Neuronal stem cell (in vitro differentiated cells): ENCODE measurements around the gene KIAA1328.

ENCODE experiments used
- DNase-seq: peaks from one replicate; pipeline ENCODE4 v3.0.0-alpha.2; 2013; ENCODE audit warnings: low spot score
- H2AFZ ChIP-seq: one replicate; pipeline ENCODE4 v1.6.1; 2013; ENCODE audit warnings: mild to moderate bottlenecking, low read length, inconsistent platforms
- H2AK5ac ChIP-seq: 2 replicates; pipeline ENCODE4 v1.6.1; 2013; ENCODE audit warnings: low read depth, mild to moderate bottlenecking, inconsistent platforms, low read length, moderate library complexity, mixed read lengths
- H2BK120ac ChIP-seq: 2 replicates; pipeline ENCODE4 v1.6.1; 2013; ENCODE audit warnings: low read depth, mild to moderate bottlenecking, inconsistent platforms, low read length, moderate library complexity, mixed read lengths
- H2BK12ac ChIP-seq: one replicate; pipeline ENCODE4 v1.6.1; 2013; ENCODE audit warnings: low read length, inconsistent platforms
- H2BK15ac ChIP-seq: 2 replicates; pipeline ENCODE4 v1.6.1; 2013; ENCODE audit warnings: mild to moderate bottlenecking, low read length, inconsistent platforms, mixed read lengths
- H2BK5ac ChIP-seq: one replicate; pipeline ENCODE4 v1.6.1; 2013; ENCODE audit warnings: inconsistent platforms, mild to moderate bottlenecking, low read length, moderate library complexity
- H3K14ac ChIP-seq: one replicate; pipeline ENCODE4 v1.6.1; 2013; ENCODE audit warnings: low read length, inconsistent platforms
- H3K18ac ChIP-seq: 2 replicates; pipeline ENCODE4 v1.6.1; 2013; ENCODE audit warnings: low read length, inconsistent platforms
- H3K23ac ChIP-seq: 2 replicates; pipeline ENCODE4 v1.6.1; 2013; ENCODE audit warnings: low read depth, mild to moderate bottlenecking, mixed read lengths, low read length, inconsistent platforms; ENCODE audit not compliant: poor library complexity
- H3K27ac ChIP-seq: replicated peaks from 3 replicates; pipeline ENCODE4 v1.5.1; 2013; ENCODE audit warnings: low read length, inconsistent platforms
- H3K27me3 ChIP-seq, 3 experiments: 2 replicates each; pipeline ENCODE4 v1.6.1; 2013; ENCODE audit warnings: low read length in 3 of 3, mild to moderate bottlenecking in 2 of 3, inconsistent platforms in 1 of 3, low read depth in 1 of 3, mixed read lengths in 1 of 3, moderate library complexity in 1 of 3; ENCODE audit not compliant: control insufficient read depth in 3 of 3, insufficient read depth in 3 of 3
- H3K36me3 ChIP-seq, 2 donors: replicated peaks in 1 of 2; 2 replicates each; pipeline ENCODE4 v1.6.1; 2013; ENCODE audit warnings: low read length in 2 of 2; ENCODE audit not compliant: control insufficient read depth in 2 of 2, insufficient read depth in 2 of 2
- H3K4ac ChIP-seq: 2 replicates; pipeline ENCODE4 v1.6.1; 2013; ENCODE audit warnings: inconsistent platforms, mild to moderate bottlenecking, low read length, moderate library complexity
- H3K4me1 ChIP-seq, 2 donors: 1 replicate in 1 of 2; 2 replicates in 1 of 2; pipeline ENCODE4 v1.6.1; 2013; ENCODE audit warnings: low read length in 2 of 2, low read depth in 1 of 2; ENCODE audit not compliant: control insufficient read depth in 2 of 2, insufficient read depth in 1 of 2
- H3K4me2 ChIP-seq: one replicate; pipeline ENCODE4 v1.6.1; 2013; ENCODE audit warnings: mild to moderate bottlenecking, low read length, inconsistent platforms; ENCODE audit not compliant: insufficient read depth, poor library complexity, severe bottlenecking
- H3K4me3 ChIP-seq, 2 donors: 2 replicates each; pipeline ENCODE4 v1.5.1; 2013; ENCODE audit warnings: low read length in 2 of 2, mild to moderate bottlenecking in 2 of 2, inconsistent platforms in 1 of 2, moderate library complexity in 1 of 2
- H3K79me1 ChIP-seq: one replicate; pipeline ENCODE4 v1.6.1; 2013; ENCODE audit warnings: low read depth, mild to moderate bottlenecking, inconsistent platforms, low read length, moderate library complexity
- H3K9ac ChIP-seq: one replicate; pipeline ENCODE4 v1.6.1; 2013; ENCODE audit warnings: mild to moderate bottlenecking, low read depth, low read length, inconsistent platforms; ENCODE audit not compliant: poor library complexity
- H3K9me3 ChIP-seq, 2 donors: replicated peaks in 1 of 2; 2 replicates each; pipeline versions ENCODE3 to v1.6.1; 2013; ENCODE audit warnings: low read length in 2 of 2, mild to moderate bottlenecking in 2 of 2, inconsistent platforms in 1 of 2, low read depth in 1 of 2, mixed read lengths in 1 of 2, moderate library complexity in 1 of 2; ENCODE audit not compliant: control insufficient read depth in 2 of 2, insufficient read depth in 1 of 2
- H4K8ac ChIP-seq: one replicate; pipeline ENCODE4 v1.6.1; 2013; ENCODE audit warnings: low read depth, mild to moderate bottlenecking, inconsistent platforms, low read length, moderate library complexity
- H4K91ac ChIP-seq: one replicate; pipeline ENCODE4 v1.6.1; 2013; ENCODE audit warnings: low read length, low read depth, mild to moderate bottlenecking, inconsistent platforms; ENCODE audit not compliant: poor library complexity
- WGBS, 2 donors: extraction: QIAGEN DNeasy Blood & Tissue Kit; methylation state at CpG; one replicate each; pipeline ENCODE4 v1.1.7; 2013; ENCODE audit warnings: missing lambda C conversion rate in 2 of 2, mixed read lengths in 1 of 2; ENCODE audit not compliant: insufficient read length in 2 of 2, insufficient replicate concordance in 1 of 2; ENCODE audit errors: extremely low coverage in 2 of 2; 5-methylcytosine and 5-hydroxymethylcytosine counted together

The KIAA1328 gene

DNA sequence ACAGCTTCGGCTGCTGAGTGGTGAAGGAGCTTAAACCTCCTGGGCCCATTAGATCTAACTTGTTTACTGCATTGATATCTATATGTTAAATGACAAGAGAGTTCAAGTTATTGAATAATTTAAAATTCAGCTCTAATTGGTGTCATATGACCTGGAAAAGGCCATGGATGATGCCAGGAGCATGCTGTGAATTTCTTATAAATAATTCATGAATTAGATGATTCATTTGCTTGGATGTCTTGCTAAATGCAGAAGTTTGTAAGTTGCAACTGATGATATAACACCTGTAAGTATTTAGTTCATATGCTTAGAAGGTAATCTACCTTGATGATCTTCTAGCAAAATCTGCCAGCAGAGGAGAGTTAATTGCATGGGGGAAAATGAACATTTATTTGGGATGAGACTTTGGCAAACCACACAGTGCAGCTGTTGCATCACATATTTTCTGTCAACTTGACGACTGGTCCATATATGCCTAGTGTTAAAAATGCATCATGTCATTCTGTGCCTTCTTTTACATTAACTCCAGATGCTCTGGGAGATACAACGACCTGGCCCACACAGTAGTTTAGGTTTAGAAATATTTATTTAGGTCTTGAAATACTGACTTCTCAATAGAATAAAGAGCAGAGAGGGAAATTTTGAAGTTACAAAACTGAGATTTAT is 226.3 kb downstream of the KIAA1328 start:
- WGBS, 2 donors, result no CpG with 5 or more reads among the region's 3 CpGs
- no peaks in the 10 kb centered on the region for H3K4me1 ChIP-seq
- H4K8ac ChIP-seq, result no peak overlapping the region
- no peaks in the 10 kb centered on the region for H3K79me1 ChIP-seq
- no peak overlapping the region for H3K14ac ChIP-seq
- no peak overlapping the region for H2BK5ac ChIP-seq
- no peaks in the 10 kb centered on the region for H3K36me3 ChIP-seq
- no peak overlapping the region for H3K4me3 ChIP-seq
- H2BK12ac ChIP-seq, result no peak overlapping the region
- H3K18ac ChIP-seq, result no peak overlapping the region
- H2AK5ac ChIP-seq, result no peak overlapping the region
- H4K91ac ChIP-seq, result no peak overlapping the region
- H3K23ac ChIP-seq, result no peak overlapping the region
- H2BK15ac ChIP-seq, result no peak overlapping the region
- no peak for DNase-seq
- no peak overlapping the region for H3K4ac ChIP-seq
- H3K4me2 ChIP-seq, result no peak overlapping the region
- H3K9me3 ChIP-seq, result no peaks in the 10 kb centered on the region
- H2BK120ac ChIP-seq, result no peak overlapping the region
- no peaks in the 10 kb centered on the region for H3K27me3 ChIP-seq
- no peak overlapping the region for H2AFZ ChIP-seq
- no peak overlapping the region for H3K27ac ChIP-seq
- H3K9ac ChIP-seq, result no peak overlapping the region

DNA sequence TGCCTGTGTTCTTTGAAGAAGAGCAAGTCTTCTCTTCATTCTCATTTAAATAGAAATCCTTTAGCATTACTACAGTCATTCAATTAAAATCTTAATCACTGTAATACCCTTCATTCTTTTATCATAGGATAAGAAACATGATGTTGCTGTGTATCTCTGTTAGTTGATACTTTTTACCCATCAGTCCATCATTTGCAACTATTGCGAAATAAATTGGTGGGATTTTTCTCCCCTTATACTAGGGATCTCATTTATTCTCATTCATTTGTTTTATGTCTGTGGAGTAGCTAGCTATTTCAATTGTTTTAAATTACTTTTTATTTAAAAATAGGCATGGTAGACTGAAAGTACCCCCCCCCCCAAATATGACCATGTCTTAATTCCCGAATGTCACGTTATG is 235.3 kb downstream of the KIAA1328 start:
- H3K23ac ChIP-seq, result no peak overlapping the region
- no peak overlapping the region for H3K18ac ChIP-seq
- no peak for DNase-seq
- H4K91ac ChIP-seq, result no peak overlapping the region
- H3K79me1 ChIP-seq, result no peaks in the 10 kb centered on the region
- no peak overlapping the region for H3K14ac ChIP-seq
- no peaks in the 10 kb centered on the region for H3K9me3 ChIP-seq
- no peak overlapping the region for H2AFZ ChIP-seq
- no peaks in the 10 kb centered on the region for H3K27me3 ChIP-seq
- no CpG with 5 or more reads among the region's 3 CpGs for WGBS, 2 donors
- no peaks in the 10 kb centered on the region for H3K36me3 ChIP-seq
- no peak overlapping the region for H2AK5ac ChIP-seq
- no peak overlapping the region for H2BK15ac ChIP-seq
- H3K9ac ChIP-seq, result no peak overlapping the region
- H2BK120ac ChIP-seq, result no peak overlapping the region
- no peak overlapping the region for H3K4me2 ChIP-seq
- H2BK5ac ChIP-seq, result no peak overlapping the region
- no peak overlapping the region for H2BK12ac ChIP-seq
- H4K8ac ChIP-seq, result no peak overlapping the region
- no peak overlapping the region for H3K4ac ChIP-seq
- no peak overlapping the region for H3K4me3 ChIP-seq
- H3K4me1 ChIP-seq, result no peaks in the 10 kb centered on the region
- H3K27ac ChIP-seq, result no peak overlapping the region

DNA sequence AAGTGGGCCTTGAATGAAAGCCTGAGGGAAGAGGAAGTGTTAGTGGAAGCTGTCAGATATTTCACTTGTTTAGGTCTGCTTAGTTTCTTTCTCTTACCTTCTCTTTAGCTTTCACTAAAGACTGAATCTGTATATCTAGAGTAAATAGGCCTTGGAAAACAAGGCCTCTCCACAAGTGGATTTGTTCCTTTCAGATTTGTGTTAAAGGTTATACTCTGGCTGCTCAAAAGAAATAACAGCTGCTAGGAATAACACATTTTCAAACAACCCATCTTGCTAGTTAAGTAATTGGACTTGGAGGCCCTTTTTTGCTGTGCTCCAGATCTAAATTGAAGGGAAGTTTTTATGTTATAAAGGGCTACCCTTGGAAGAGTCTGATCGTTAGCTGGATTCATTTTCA is 236.3 kb downstream of the KIAA1328 start:
- Histone ChIP-seq H3K4me2 (no peak overlapping the region), H4K91ac (no peak overlapping the region), H3K4ac (no peak overlapping the region), H3K9me3 (no peaks in the 10 kb centered on the region), H3K79me1 (no peaks in the 10 kb centered on the region), H3K9ac (no peak overlapping the region), H2AK5ac (no peak overlapping the region), H2BK120ac (no peak overlapping the region), H3K36me3 (no peaks in the 10 kb centered on the region), H3K27ac (no peak overlapping the region), H3K23ac (no peak overlapping the region), H3K27me3 (no peaks in the 10 kb centered on the region), H2BK5ac (no peak overlapping the region), H3K18ac (no peak overlapping the region), H4K8ac (no peak overlapping the region), H3K4me1 (no peaks in the 10 kb centered on the region), H3K4me3 (no peak overlapping the region), H3K14ac (no peak overlapping the region), H2AFZ (no peak overlapping the region), H2BK15ac (no peak overlapping the region), H2BK12ac (no peak overlapping the region)
- DNase-seq, result no peak
- WGBS, 2 donors, result no CpG with 5 or more reads among the region's 1 CpG

DNA sequence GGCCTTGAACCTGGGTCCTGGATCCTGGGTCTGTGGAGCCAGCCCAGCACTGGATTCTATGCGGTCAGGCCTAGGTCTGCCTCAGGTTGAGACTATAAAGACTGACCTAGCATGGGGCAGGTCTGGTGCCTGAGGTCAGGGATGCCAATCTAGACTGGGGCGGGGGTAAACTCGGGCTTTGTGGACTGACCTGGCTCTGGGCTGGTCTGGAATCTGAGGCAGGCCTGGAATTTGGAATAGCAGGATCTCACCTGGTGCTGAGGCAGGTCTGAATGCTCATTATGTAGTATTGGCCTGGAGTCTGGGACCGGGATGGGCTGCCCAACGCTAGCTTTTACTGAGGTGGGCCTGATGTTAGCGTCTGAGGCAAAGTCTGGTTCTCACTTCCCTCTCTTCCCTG is 256.0 kb downstream of the KIAA1328 start:
- Histone ChIP-seq H3K14ac (no peak overlapping the region), H3K9ac (no peak overlapping the region), H3K4me2 (no peak overlapping the region), H2BK15ac (no peak overlapping the region), H3K18ac (no peak overlapping the region), H3K4me1 (no peaks in the 10 kb centered on the region), H3K36me3 (no peaks in the 10 kb centered on the region), H2AK5ac (no peak overlapping the region), H2BK12ac (no peak overlapping the region), H3K79me1 (no peaks in the 10 kb centered on the region), H3K23ac (peak overlapping the region; percentile 37), H3K9me3 (no peaks in the 10 kb centered on the region), H4K91ac (no peak overlapping the region), H2BK5ac (no peak overlapping the region), H3K27ac (no peak overlapping the region), H2BK120ac (no peak overlapping the region), H4K8ac (no peak overlapping the region), H3K4ac (no peak overlapping the region), H2AFZ (no peak overlapping the region), H3K4me3 (no peak overlapping the region), H3K27me3 (no peaks in the 10 kb centered on the region)
- no peak for DNase-seq
- no CpG with 5 or more reads among the region's 6 CpGs for WGBS, 2 donors
